Transverse colon (tissue), 4 donors: ENCODE results near the gene D2HGDH. TPM values are rescaled to one million over a fixed set of nuclear protein-coding genes. Genes with fewer than 3 reads are reported as not detected.

ENCODE experiments used
- DNase-seq: peaks from one replicate; pipeline ENCODE4 v3.0.0-alpha.2; 2019
- H3K27ac ChIP-seq, 4 donors: fragments of 200-600 bp; sonication (generic); 2 replicates each; pipeline ENCODE4 v1.5.1; 2016 to 2018; ENCODE audit warnings: inconsistent platforms in 4 of 4
- H3K27me3 ChIP-seq: fragments of 200-600 bp; sonication (generic); 2 replicates; pipeline ENCODE4 v1.5.1; 2017; ENCODE audit warnings: inconsistent platforms
- H3K36me3 ChIP-seq, 4 donors: fragments of 200-600 bp; sonication (generic); 2 replicates each; pipeline ENCODE4 v1.5.1; 2017 to 2019; ENCODE audit warnings: inconsistent platforms in 4 of 4
- H3K4me1 ChIP-seq, 4 donors: fragments of 200-600 bp; sonication (generic); 2 replicates each; pipeline ENCODE4 v1.5.1; 2017 to 2020; ENCODE audit warnings: inconsistent platforms in 4 of 4
- H3K4me3 ChIP-seq, 4 donors: fragments of 200-600 bp; sonication (generic); 1 replicate in 1 of 4; 2 replicates in 3 of 4; pipeline versions ENCODE4 v1.5.1 to v1.6.1; 2017 to 2019; ENCODE audit warnings: inconsistent platforms in 4 of 4
- H3K9me3 ChIP-seq, 2 donors: fragments of 200-600 bp; sonication (generic); 2 replicates each; pipeline ENCODE4 v1.5.1; 2017 to 2019; ENCODE audit warnings: inconsistent platforms in 2 of 2
- CTCF ChIP-seq, 5 experiments: fragments of 200-600 bp in 3 of 5; fragments of 450-650 bp in 2 of 5; sonication (generic) in 3 of 5; IDR thresholded peaks; 1 replicate in 2 of 5; 2 replicates in 3 of 5; pipeline ENCODE4 v1.5.1; 2016 to 2017; ENCODE audit warnings: antibody characterized with exemption in 5 of 5, inconsistent platforms in 3 of 5, mild to moderate bottlenecking in 2 of 5, moderate library complexity in 1 of 5
- EP300 ChIP-seq: sonication (generic); formaldehyde crosslinking; IDR thresholded peaks from one replicate; pipeline ENCODE4 v1.6.1; 2017; ENCODE audit warnings: antibody characterized with exemption, low read depth
- POLR2A ChIP-seq: fragments of 450-650 bp; IDR thresholded peaks from one replicate; pipeline ENCODE4 v1.6.1; 2016; ENCODE audit warnings: antibody characterized with exemption, mild to moderate bottlenecking, moderate library complexity
- POLR2AphosphoS5 ChIP-seq, 3 donors: sonication (generic); formaldehyde crosslinking; IDR thresholded peaks; one replicate each; pipeline ENCODE4 v1.6.1; 2016; ENCODE audit warnings: antibody characterized with exemption in 3 of 3
- WGBS, 2 donors: methylation state at CpG; one replicate each; pipeline ENCODE4 v1.1.5; 2018; ENCODE audit warnings: low coverage in 1 of 2; 5-methylcytosine and 5-hydroxymethylcytosine counted together
- in situ Hi-C, 4 donors: fragments of 200-750 bp; cut with MboI; loops; one replicate each; pipeline versions ENCODE4 v1.15.0 to v1.15.1; 2017; ENCODE audit warnings: low sequenced_read_pairs in 3 of 4, low pct_ligation_motif_present in 1 of 4, low pct_unique_long_range_greater_than_20kb in 1 of 4
- intact Hi-C: fragments of 100-400 bp; cut with DNase I; formaldehyde crosslinking; loops from one replicate; pipeline ENCODE4 v1.15.1; 2023; ENCODE audit warnings: low total_unique reads
- total RNA-seq, 4 donors: library from RNA; depleted of rRNA; stranded (reverse); fragments of >200 nt; gene quantifications; one replicate each; pipeline ENCODE4 v1.1.0, GENCODE V29; 2016

D2HGDH gene
- total RNA-seq, 4 donors from 2014 or later: 53.2 to 150 (median 55.5) TPM

GRCh38 chr2:241734208-241734466, 293 bp upstream of the D2HGDH start:
- Histone ChIP-seq H3K36me3 (no peaks in the 10 kb centered on the region), H3K4me1 (peaks cover 3 to 15% (median 13%) of the 10 kb centered on the region in 4 donors), H3K27ac (peak overlapping the region; percentile 94 to 97 (median 96)), H3K4me3 (peak overlapping the region; percentile 33 to 91 (median 75)), H3K27me3 (no peaks in the 10 kb centered on the region), H3K9me3 (no peaks in the 10 kb centered on the region)
- DNase-seq: no peak
- intact Hi-C loops: no loop called here
- TF ChIP-seq POLR2AphosphoS5 (IDR thresholded peaks at IDR 0.05) (peak in 1 of 3 donors; percentile 22), CTCF (IDR thresholded peaks at IDR 0.05) (no peak), POLR2A (peak; percentile 26)
- in situ Hi-C loops: no loop called here
- WGBS, 2 donors: 0% methylated on average over 2 to 4 of the region's 25 CpGs

- 75 to 83% methylated on average over 1 to 3 of the region's 3 CpGs for WGBS, 2 donors
- peak overlapping the region in 2 of 4 donors; percentile 77 to 91 for H3K4me3 ChIP-seq
- H3K27me3 ChIP-seq: no peaks in the 10 kb centered on the region
- in situ Hi-C loops: no loop called here
- peak overlapping the region in 3 of 4 donors; percentile 94 to 97 (median 95) for H3K27ac ChIP-seq
- H3K9me3 ChIP-seq: no peaks in the 10 kb centered on the region
- H3K36me3 ChIP-seq: no peaks in the 10 kb centered on the region
- intact Hi-C loops: no loop called here
- no peak for DNase-seq
- H3K4me1 ChIP-seq: peaks cover 3 to 15% (median 13%) of the 10 kb centered on the region in 4 donors
- TF ChIP-seq POLR2A (no peak), EP300 (no peak), POLR2AphosphoS5 (IDR thresholded peaks at IDR 0.05) (no peak), CTCF (IDR thresholded peaks at IDR 0.05) (no peak)
Observed at GRCh38 chr2:241736111-241736510, 1.7 kb downstream of the D2HGDH start.

GRCh38 chr2:241738040-241738686, 3.7 kb downstream of the D2HGDH start:
- no peaks in the 10 kb centered on the region for H3K36me3 ChIP-seq
- no peak for TF ChIP-seq POLR2AphosphoS5 (IDR thresholded peaks at IDR 0.05)
- TF ChIP-seq CTCF (IDR thresholded peaks at IDR 0.05): no peak
- TF ChIP-seq EP300: no peak
- no peak for TF ChIP-seq POLR2A
- H3K4me1 ChIP-seq: peaks cover 3 to 15% (median 13%) of the 10 kb centered on the region in 4 donors
- no peak for DNase-seq
- H3K27me3 ChIP-seq: no peaks in the 10 kb centered on the region
- no peak overlapping the region for H3K27ac ChIP-seq
- H3K4me3 ChIP-seq: no peak overlapping the region
- H3K9me3 ChIP-seq: no peaks in the 10 kb centered on the region
- in situ Hi-C loops: no loop called here
- 91% methylated on average over 17 of the region's 17 CpGs; no CpG with 5 or more reads in 1 of the 2 donors for WGBS, 2 donors
- intact Hi-C loops: no loop called here

GRCh38 chr2:241739177-241739576, 4.7 kb downstream of the D2HGDH start:
- Histone ChIP-seq H3K4me1 (peaks cover 0 to 10% (median 8%) of the 10 kb centered on the region in 4 donors), H3K36me3 (peaks cover 0 to 6% (median 0%) of the 10 kb centered on the region in 4 donors), H3K9me3 (no peaks in the 10 kb centered on the region), H3K27ac (no peak overlapping the region), H3K4me3 (no peak overlapping the region), H3K27me3 (no peaks in the 10 kb centered on the region)
- in situ Hi-C loops: no loop called here
- TF ChIP-seq EP300 (no peak), CTCF (IDR thresholded peaks at IDR 0.05) (no peak), POLR2A (no peak), POLR2AphosphoS5 (IDR thresholded peaks at IDR 0.05) (no peak)
- no peak for DNase-seq
- intact Hi-C loops: no loop called here
- 60 to 92% methylated on average over 1 to 15 of the region's 15 CpGs for WGBS, 2 donors
